ENCODE measurements around the gene CEL. TPM values are rescaled to one million over a fixed set of nuclear protein-coding genes. Genes with fewer than 3 reads are reported as not detected.
"Not testable (repeated sequence)": the region's sequence is repeated elsewhere in the genome, so short reads cannot be mapped to it uniquely, and the experiment has no call there.

Gene CEL
- total and polyA plus RNA-seq, 11 donors = 0.61 to 4.0 (median 2.3) TPM

DNA sequence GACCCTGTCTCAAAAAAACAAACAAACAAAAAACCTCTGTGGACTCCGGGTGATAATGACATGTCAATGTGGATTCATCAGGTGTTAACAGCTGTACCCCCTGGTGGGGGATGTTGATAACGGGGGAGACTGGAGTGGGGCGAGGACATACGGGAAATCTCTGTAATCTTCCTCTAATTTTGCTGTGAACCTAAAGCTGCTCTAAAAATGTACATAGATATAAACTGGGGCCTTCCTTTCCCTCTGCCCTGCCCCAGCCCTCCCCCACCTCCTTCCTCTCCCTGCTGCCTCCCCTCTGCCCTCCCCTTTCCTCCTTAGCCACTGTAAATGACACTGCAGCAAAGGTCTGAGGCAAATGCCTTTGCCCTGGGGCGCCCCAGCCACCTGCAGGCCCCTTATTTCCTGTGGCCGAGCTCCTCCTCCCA, 1.4 kb upstream of the CEL start:
- peak overlapping the region in 4 of 12 donors; percentile 14 to 74 (median 35) for H3K27ac ChIP-seq
- WGBS, 4 donors = 41 to 51% (median 42%) methylated on average over 6 of the region's 6 CpGs
- intact Hi-C loops (cut with DNase I) = no loop called here
- TF ChIP-seq, protein P1, sequence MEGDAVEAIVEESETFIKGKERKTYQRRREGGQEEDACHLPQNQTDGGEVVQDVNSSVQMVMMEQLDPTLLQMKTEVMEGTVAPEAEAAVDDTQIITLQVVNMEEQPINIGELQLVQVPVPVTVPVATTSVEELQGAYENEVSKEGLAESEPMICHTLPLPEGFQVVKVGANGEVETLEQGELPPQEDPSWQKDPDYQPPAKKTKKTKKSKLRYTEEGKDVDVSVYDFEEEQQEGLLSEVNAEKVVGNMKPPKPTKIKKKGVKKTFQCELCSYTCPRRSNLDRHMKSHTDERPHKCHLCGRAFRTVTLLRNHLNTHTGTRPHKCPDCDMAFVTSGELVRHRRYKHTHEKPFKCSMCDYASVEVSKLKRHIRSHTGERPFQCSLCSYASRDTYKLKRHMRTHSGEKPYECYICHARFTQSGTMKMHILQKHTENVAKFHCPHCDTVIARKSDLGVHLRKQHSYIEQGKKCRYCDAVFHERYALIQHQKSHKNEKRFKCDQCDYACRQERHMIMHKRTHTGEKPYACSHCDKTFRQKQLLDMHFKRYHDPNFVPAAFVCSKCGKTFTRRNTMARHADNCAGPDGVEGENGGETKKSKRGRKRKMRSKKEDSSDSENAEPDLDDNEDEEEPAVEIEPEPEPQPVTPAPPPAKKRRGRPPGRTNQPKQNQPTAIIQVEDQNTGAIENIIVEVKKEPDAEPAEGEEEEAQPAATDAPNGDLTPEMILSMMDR (IDR thresholded peaks at IDR 0.05) = no peak
- TF ChIP-seq POLR2A (IDR thresholded peaks at IDR 0.05) = no peak
- no peaks in the 10 kb centered on the region for H3K27me3 ChIP-seq
- no peak for DNase-seq
- no peaks in the 10 kb centered on the region for H3K9me3 ChIP-seq
- H3K4me1 ChIP-seq = peaks cover 0 to 35% (median 17%) of the 10 kb centered on the region in 12 donors
- H3K36me3 ChIP-seq = peaks cover 0 to 31% (median 22%) of the 10 kb centered on the region in 9 donors
- no peak overlapping the region for H3K4me3 ChIP-seq
- ATAC-seq = peak in 1 of 4 donors; percentile 8

DNA sequence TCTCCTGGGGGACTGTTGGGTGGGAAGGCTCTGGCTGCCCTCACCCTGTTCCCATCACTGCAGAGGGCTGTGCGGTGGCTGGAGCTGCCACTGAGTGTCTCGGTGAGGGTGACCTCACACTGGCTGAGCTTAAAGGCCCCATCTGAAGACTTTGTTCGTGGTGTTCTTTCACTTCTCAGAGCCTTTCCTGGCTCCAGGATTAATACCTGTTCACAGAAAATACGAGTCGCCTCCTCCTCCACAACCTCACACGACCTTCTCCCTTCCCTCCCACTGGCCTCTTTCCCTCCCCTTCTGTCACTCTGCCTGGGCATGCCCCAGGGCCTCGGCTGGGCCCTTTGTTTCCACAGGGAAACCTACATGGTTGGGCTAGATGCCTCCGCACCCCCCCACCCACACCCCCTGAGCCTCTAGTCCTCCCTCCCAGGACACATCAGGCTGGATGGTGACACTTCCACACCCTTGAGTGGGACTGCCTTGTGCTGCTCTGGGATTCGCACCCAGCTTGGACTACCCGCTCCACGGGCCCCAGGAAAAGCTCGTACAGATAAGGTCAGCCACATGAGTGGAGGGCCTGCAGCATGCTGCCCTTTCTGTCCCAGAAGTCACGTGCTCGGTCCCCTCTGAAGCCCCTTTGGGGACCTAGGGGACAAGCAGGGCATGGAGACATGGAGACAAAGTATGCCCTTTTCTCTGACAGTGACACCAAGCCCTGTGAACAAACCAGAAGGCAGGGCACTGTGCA, 590 bp upstream of the CEL start:
- peak; percentile 29 to 67 (median 50) for ATAC-seq
- peaks cover 0 to 23% (median 14%) of the 10 kb centered on the region in 9 donors for H3K36me3 ChIP-seq
- H3K9me3 ChIP-seq; intact Hi-C loops (cut with DNase I); H3K4me3 ChIP-seq; H3K27me3 ChIP-seq; DNase-seq: not testable (repeated sequence)
- H3K27ac ChIP-seq = peak overlapping the region in 9 of 12 donors; percentile 6 to 74 (median 52)
- H3K4me1 ChIP-seq = peaks cover 0 to 27% (median 16%) of the 10 kb centered on the region in 12 donors
- WGBS, 4 donors = 35 to 46% (median 40%) methylated on average over 9 to 14 of the region's 14 CpGs

DNA sequence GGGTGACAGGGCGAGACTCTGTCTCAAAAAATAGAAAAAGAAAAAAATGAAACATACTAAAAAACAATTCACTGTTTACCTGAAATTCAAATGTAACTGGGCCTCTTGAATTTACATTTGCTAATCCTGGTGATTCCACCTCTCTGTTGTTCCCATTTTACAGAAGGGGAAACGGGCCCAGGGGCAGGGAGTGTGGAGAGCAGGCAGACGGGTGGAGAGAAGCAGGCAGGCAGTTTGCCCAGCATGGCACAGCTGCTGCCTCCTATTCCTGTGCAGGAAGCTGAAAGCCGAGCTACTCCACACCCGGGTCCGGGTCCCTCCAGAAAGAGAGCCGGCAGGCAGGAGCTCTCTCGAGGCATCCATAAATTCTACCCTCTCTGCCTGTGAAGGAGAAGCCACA, 788 bp downstream of the CEL start:
- not testable (repeated sequence) for ATAC-seq

DNA sequence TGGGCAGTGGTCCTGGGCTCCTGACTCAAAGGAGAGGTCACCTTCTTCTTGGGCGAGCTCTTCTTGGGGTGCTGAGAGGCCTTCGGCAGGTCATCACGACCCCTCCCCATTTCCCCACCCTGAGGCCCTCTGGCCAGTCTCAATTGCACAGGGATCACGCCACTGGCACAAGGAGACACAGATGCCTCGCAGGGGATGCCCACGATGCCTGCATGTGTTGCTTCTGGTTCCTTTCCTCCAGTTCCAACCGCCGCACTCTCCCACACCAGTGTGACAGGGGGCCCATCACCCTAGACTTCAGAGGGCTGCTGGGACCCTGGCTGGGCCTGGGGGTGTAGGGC, 1.3 kb downstream of the CEL start:
- H3K4me1 ChIP-seq = peaks cover 0 to 26% (median 14%) of the 10 kb centered on the region in 12 donors
- no peak overlapping the region for H3K27ac ChIP-seq
- H3K4me3 ChIP-seq = no peak overlapping the region
- WGBS, 4 donors = 89 to 91% (median 90%) methylated on average over 4 to 8 of the region's 8 CpGs
- intact Hi-C loops (cut with DNase I) = no loop called here
- DNase-seq (no peak), ATAC-seq (no peak)
- TF ChIP-seq, protein P1 (IDR thresholded peaks at IDR 0.05) = no peak
- no peak for TF ChIP-seq POLR2A (IDR thresholded peaks at IDR 0.05)
- peaks cover 0 to 5% (median under 1%) of the 10 kb centered on the region in 9 donors for H3K36me3 ChIP-seq
- no peaks in the 10 kb centered on the region for H3K27me3 ChIP-seq
- H3K9me3 ChIP-seq = no peaks in the 10 kb centered on the region

More for the DNA sequence above, 788 bp downstream of the CEL start:
- intact Hi-C loops (cut with DNase I); H3K9me3 ChIP-seq; H3K27me3 ChIP-seq; H3K4me3 ChIP-seq; H3K27ac ChIP-seq; DNase-seq: not testable (repeated sequence)
- peaks cover 0 to 26% (median 14%) of the 10 kb centered on the region in 12 donors for H3K4me1 ChIP-seq
- peaks cover 0 to 10% (median 5%) of the 10 kb centered on the region in 9 donors for H3K36me3 ChIP-seq
- 69 to 87% (median 75%) methylated on average over 3 to 6 of the region's 8 CpGs for WGBS, 4 donors

DNA sequence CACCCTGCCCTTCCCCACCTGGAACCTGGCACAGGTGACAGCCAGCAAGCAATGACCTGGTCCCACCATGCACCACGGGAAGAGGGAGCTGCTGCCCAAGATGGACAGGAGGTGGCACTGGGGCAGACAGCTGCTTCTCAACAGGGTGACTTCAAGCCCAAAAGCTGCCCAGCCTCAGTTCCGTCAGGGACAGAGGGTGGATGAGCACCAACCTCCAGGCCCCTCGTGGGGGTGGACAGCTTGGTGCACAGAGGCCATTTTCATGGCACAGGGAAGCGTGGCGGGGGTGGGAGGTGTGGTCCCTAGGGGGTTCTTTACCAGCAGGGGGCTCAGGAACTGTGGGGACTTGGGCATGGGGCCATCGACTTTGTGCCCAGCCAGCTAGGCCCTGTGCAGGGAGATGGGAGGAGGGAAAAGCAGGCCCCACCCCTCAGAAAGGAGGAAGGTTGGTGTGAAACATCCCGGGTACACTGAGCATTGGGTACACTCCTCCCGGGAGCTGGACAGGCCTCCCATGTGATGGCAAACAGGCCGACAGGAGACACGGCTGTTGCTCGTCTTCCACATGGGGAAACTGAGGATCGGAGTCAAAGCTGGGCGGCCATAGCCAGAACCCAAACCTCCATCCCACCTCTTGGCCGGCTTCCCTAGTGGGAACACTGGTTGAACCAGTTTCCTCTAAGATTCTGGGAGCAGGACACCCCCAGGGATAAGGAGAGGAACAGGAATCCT, 1.9 kb downstream of the CEL start:
- DNase-seq (no peak), ATAC-seq (no peak)
- no peak for TF ChIP-seq POLR2A (IDR thresholded peaks at IDR 0.05)
- TF ChIP-seq, protein P1 (IDR thresholded peaks at IDR 0.05) = no peak
- Histone ChIP-seq H3K4me1 (peaks cover 0 to 26% (median 14%) of the 10 kb centered on the region in 12 donors), H3K27ac (no peak overlapping the region), H3K9me3 (no peaks in the 10 kb centered on the region), H3K27me3 (no peaks in the 10 kb centered on the region), H3K36me3 (no peaks in the 10 kb centered on the region), H3K4me3 (no peak overlapping the region)
- 67 to 91% (median 84%) methylated on average over 1 to 14 of the region's 14 CpGs for WGBS, 4 donors
- intact Hi-C loops (cut with DNase I) = no loop called here
